Adrenal gland (tissue), 12 donors: ENCODE measurements around the gene STRN3. TPM values are rescaled to one million over a fixed set of nuclear protein-coding genes. Genes with fewer than 3 reads are reported as not detected.

Source experiments
- DNase-seq, 7 donors: peaks; one replicate each; pipeline ENCODE4 v3.0.0-alpha.2; 2019 to 2020
- H3K27ac ChIP-seq, 5 donors: fragments of 200-600 bp; sonication (generic) in 4 of 5; 1 replicate in 3 of 5; 2 replicates in 2 of 5; pipeline versions ENCODE4 v1.5.1 to v1.8.0; 2016 to 2020; ENCODE audit warnings: mild to moderate bottlenecking in 1 of 5
- H3K27me3 ChIP-seq: fragments of 200-600 bp; 2 replicates; pipeline ENCODE4 v1.8.0; 2021
- H3K36me3 ChIP-seq, 2 donors: fragments of 200-600 bp; replicated peaks in 1 of 2; 1 replicate in 1 of 2; 2 replicates in 1 of 2; pipeline versions ENCODE4 v1.5.1 to v1.8.0; 2018 to 2022
- H3K4me1 ChIP-seq, 2 donors: fragments of 200-600 bp; replicated peaks in 1 of 2; 1 replicate in 1 of 2; 2 replicates in 1 of 2; pipeline versions ENCODE4 v1.5.1 to v1.8.0; 2018 to 2021
- H3K4me3 ChIP-seq, 4 donors: fragments of 200-600 bp; sonication (generic) in 3 of 4; one replicate each; pipeline ENCODE4 v1.5.1; 2016 to 2018
- H3K9me3 ChIP-seq, 3 donors: fragments of 200-600 bp; sonication (generic) in 1 of 3; replicated peaks in 1 of 3; 1 replicate in 2 of 3; 2 replicates in 1 of 3; pipeline versions ENCODE4 v1.5.1 to v1.8.0; 2016 to 2021
- CTCF ChIP-seq, 6 experiments: fragments of 450-650 bp in 4 of 6; fragments of 200-600 bp in 2 of 6; sonication (generic) in 1 of 6; IDR thresholded peaks; 1 replicate in 5 of 6; 2 replicates in 1 of 6; pipeline versions ENCODE4 v1.5.1 to v1.8.0; 2016 to 2021; ENCODE audit warnings: antibody characterized with exemption in 6 of 6, mild to moderate bottlenecking in 2 of 6, moderate library complexity in 1 of 6
- POLR2A ChIP-seq, 2 donors: fragments of 450-650 bp; IDR thresholded peaks; one replicate each; pipeline ENCODE4 v1.6.1; 2017; ENCODE audit warnings: antibody characterized with exemption in 2 of 2, mild to moderate bottlenecking in 2 of 2, moderate library complexity in 1 of 2
- WGBS, 4 donors: extraction: QIAGEN DNeasy Blood & Tissue Kit in 2 of 4; methylation state at CpG; one replicate each; pipeline versions ENCODE4 v1.1.5 to v1.1.7; 2013 to 2017; 5-methylcytosine and 5-hydroxymethylcytosine counted together
- intact Hi-C, 2 donors: fragments of 100-400 bp; cut with DNase I; formaldehyde crosslinking; loops; one replicate each; pipeline versions ENCODE4 v1.14.1 to v1.15.0; 2022 to 2023
- polyA plus RNA-seq, 3 donors: library from polyadenylated mRNA; stranded (reverse); fragments of 200-250 nt in 2 of 3; fragments of 350-450 nt in 1 of 3; fragmentation: Illumina TruSeq in 1 of 3; extraction: RNeasy Lipid Tissue Mini Kit (QIAGEN cat#74804) in 1 of 3; gene quantifications; one replicate each; pipeline ENCODE4 v1.2.3, GENCODE V29; 2013 to 2014
- total RNA-seq, 9 donors: library from RNA; depleted of rRNA in 4 of 9; stranded (reverse); fragments of >200 nt in 4 of 9; fragments of 120-200 nt in 1 of 9; fragmentation: NEBNext Ultra II Directional in 1 of 9; extraction: Animal tissue kit (Norgen Biotek cat#: 25700) in 1 of 9; gene quantifications; one replicate each; pipeline versions ENCODE4 v1.1.0 to v1.2.4, GENCODE V29; 2013 to 2023
- donor health status: healthy with polysubstance abuse.
- donor health status: Bipolar disorder and iron deficiency.
- donor health status: DM: yes; HTN: yes; CAD: no.
- donor health status: DM: no; HTN: no; CAD: no.
- donor health status: DM: no; HTN: no; CAD: no.
- donor health status: DM: yes; HTN: yes; CAD: no.

The STRN3 gene
- total and polyA plus RNA-seq, 12 donors: 11.0 to 61.2 (median 36.2) TPM

DNA sequence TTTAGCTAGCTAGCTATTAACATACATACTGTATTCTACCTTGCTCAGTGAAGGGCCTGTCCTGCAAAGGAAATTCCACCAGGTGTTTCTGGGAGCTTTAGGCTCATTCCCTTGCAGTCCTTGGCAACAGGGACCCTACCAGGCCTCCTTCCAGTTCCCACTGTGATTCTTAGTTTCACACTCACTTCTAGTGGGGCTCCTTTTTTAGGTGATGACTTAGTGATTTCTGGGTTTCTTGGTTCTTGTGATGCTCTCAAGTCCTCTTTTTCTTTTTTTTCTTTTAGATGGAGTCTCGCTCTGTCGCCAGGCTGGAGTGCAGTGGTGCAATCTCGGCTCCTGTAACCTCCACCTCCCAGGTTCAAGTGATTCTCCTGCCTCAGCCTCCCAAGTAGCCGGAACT is 10.4 kb upstream of the STRN3 start:
- intact Hi-C loops: no loop called here
- DNase-seq: no peak
- 91 to 99% (median 96%) methylated on average over 4 of the region's 4 CpGs for WGBS, 4 donors
- Histone ChIP-seq H3K4me3 (no peak overlapping the region), H3K36me3 (no peaks in the 10 kb centered on the region), H3K27ac (no peak overlapping the region), H3K9me3 (no peaks in the 10 kb centered on the region), H3K27me3 (no peaks in the 10 kb centered on the region), H3K4me1 (peaks cover 7 to 22% of the 10 kb centered on the region in 2 donors)
- TF ChIP-seq POLR2A (IDR thresholded peaks at IDR 0.05) (no peak), CTCF (IDR thresholded peaks at IDR 0.05) (no peak)

DNA sequence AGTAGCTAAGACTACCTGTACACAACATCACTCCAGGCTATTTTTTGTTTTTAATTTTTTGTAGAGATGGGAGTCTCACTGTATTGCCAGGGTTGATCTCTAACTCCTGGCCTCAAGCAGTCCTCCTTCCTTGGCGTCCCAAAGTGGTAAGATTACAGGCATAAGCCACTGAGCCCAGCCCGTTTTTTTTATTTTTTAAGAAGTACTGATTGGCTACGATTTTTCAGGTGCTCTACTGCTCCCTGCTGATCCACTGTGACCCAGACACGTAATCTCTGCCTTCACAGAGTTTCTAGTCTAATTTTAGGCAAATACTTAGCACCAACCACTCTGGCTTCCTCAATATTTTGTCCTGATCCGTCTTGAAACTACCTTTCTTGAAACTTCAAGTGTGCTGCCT is 4.3 kb upstream of the STRN3 start:
- WGBS, 4 donors: 88 to 95% (median 90%) methylated on average over 5 of the region's 5 CpGs
- H3K27ac ChIP-seq: no peak overlapping the region
- H3K36me3 ChIP-seq: no peaks in the 10 kb centered on the region
- intact Hi-C loops: no loop called here
- peaks cover 7 to 23% of the 10 kb centered on the region in 2 donors for H3K4me1 ChIP-seq
- no peak for TF ChIP-seq POLR2A (IDR thresholded peaks at IDR 0.05)
- no peak for TF ChIP-seq CTCF (IDR thresholded peaks at IDR 0.05)
- H3K4me3 ChIP-seq: no peak overlapping the region
- no peak for DNase-seq
- H3K27me3 ChIP-seq: no peaks in the 10 kb centered on the region
- H3K9me3 ChIP-seq: no peaks in the 10 kb centered on the region

DNA sequence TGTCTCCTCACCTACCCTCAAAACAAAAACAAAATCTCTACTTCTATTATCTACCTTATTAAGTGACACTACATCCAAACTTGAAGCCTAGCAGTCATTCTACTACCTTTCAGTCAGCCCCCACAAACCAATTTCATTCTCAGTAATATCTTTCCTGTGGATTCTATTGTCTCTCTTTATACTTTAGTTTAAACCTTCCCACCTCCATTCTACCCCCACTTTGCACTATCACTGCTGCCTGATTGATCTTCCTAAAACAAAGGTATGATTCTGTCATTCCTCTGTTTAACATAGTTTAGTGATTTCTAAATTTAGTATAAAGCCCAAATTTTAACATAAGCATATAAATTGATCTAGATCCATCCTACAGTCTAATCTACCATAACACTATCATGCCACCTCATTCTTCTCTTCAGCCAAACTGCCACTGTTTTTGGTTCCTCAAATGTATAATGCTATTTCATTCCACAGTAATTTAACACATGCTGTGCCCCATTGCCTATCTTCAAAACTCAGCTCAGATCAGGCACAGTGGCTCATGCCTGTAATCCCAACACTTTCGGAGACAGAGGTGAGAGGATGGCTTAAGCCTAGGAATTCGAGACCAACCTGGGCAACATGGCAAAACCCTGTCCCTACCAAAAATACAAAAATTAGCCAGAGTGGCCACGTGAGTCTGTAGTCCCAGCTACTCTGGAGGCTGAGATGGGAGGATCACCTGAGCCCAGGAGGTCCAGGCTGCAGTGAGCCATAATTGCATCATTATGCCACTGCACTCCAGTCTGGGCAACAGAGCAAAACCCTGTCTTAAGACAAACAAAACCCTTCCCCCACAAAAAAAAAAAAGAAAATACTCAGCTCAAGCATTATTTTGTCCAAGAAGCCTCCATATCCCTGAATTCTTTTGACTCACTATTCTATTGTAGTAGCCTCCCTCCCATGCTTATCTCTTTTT is 3.1 kb upstream of the STRN3 start:
- Histone ChIP-seq H3K36me3 (no peaks in the 10 kb centered on the region), H3K27me3 (no peaks in the 10 kb centered on the region), H3K4me1 (peaks cover 7 to 30% of the 10 kb centered on the region in 2 donors), H3K4me3 (no peak overlapping the region), H3K9me3 (no peaks in the 10 kb centered on the region), H3K27ac (no peak overlapping the region)
- TF ChIP-seq CTCF (IDR thresholded peaks at IDR 0.05) (no peak), POLR2A (IDR thresholded peaks at IDR 0.05) (no peak)
- DNase-seq: no peak
- 94 to 96% (median 95%) methylated on average over 3 of the region's 3 CpGs for whole genome bisulfite sequencing, 4 donors
- intact Hi-C loops: loop anchor here (10.0 kb wide), 1 partner anchor 56 kb away; no protein-coding TSS in a partner anchor

DNA sequence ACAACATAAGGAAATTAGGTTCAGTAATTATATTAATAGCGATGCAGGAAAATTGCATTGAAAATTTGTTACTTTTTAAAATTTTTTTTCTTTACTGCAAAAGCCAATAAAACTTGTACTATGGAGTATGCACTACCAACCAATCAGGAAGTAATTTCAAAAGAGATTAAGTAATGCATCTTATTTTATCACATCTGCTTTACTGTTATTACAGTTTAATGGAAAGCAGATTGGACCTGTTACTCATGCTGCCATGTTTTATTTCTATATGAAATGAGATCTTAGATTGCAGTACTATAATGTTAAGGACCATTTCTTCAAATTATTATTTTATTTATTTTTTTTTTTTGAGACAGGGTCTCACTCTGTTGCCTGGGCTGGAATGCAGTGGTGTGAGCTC is 1.7 kb upstream of the STRN3 start:
- Histone ChIP-seq H3K4me1 (peaks cover 0 to 32% of the 10 kb centered on the region in 2 donors), H3K36me3 (no peaks in the 10 kb centered on the region), H3K27ac (peak overlapping the region in 2 of 5 donors; percentile 99), H3K9me3 (no peaks in the 10 kb centered on the region), H3K27me3 (no peaks in the 10 kb centered on the region), H3K4me3 (peak overlapping the region in 1 of 4 donors; percentile 98)
- intact Hi-C loops: loop anchor here (10.0 kb wide), 1 partner anchor 57 kb away; no protein-coding TSS in a partner anchor
- whole genome bisulfite sequencing, 4 donors: 93 to 97% (median 95%) methylated on average over 1 of the region's 1 CpG
- DNase-seq: no peak
- TF ChIP-seq POLR2A (IDR thresholded peaks at IDR 0.05) (no peak), CTCF (IDR thresholded peaks at IDR 0.05) (no peak)
